ENCODE data around the gene QTRT2.

Gene QTRT2

DNA sequence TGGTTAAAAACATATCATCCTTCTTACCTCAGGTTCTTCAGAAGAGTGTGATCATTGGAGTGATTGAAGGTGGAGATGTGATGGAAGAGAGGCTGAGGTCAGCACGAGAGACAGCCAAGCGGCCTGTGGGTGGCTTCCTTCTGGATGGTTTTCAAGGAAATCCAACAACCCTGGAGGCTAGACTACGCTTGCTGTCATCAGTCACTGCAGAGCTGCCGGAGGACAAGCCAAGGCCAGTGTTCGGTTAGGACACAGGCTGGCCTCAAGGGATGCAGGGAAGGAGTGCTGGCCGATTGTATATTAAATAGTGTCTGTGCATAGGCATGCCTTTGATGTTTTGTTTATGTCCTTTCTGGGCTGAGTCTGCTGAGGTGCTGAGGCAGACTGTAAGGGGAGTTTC is 20.2 kb downstream of the QTRT2 start:
- in situ Hi-C loops (cut with MboI; ENCODE audit: low sequenced_read_pairs): no loop called here

DNA sequence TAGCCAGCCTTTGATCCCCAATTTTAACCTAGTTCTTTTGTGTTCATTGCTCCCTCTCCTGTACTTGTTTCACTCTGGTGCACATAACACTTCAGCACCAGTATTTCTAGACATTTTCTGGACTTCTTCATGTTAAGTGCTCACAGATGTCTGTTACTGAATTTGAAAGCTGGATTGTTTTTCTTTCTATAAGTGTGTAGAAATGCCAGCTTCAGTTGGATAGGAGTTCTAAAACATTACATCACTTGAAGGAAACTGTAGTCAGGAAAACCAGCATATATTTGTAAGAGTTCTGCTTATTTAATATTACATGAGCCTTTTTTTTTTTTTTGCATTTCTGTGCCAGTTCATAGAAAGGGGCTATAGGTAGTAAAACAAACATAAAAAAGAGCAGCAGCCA is 21.6 kb downstream of the QTRT2 start:
- in situ Hi-C loops (cut with MboI; ENCODE audit: low sequenced_read_pairs): no loop called here

DNA sequence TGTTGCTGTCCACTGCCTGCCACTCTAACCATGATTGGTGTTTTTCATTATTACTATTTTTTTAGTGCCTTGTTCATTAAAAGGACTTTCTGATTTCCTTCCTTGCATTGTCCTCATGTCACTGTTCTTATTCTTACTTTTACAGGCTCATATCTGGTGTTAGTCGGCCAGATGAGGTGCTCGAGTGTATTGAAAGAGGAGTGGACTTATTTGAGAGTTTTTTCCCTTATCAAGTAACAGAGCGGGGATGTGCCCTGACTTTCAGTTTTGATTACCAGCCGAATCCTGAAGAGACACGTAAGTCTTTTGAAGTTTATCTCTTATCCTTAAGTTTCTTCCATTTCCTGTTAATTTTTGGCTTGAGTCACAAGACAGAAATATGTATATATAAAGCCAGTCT is 23.2 kb downstream of the QTRT2 start:
- in situ Hi-C loops (cut with MboI; ENCODE audit: low sequenced_read_pairs): no loop called here

DNA sequence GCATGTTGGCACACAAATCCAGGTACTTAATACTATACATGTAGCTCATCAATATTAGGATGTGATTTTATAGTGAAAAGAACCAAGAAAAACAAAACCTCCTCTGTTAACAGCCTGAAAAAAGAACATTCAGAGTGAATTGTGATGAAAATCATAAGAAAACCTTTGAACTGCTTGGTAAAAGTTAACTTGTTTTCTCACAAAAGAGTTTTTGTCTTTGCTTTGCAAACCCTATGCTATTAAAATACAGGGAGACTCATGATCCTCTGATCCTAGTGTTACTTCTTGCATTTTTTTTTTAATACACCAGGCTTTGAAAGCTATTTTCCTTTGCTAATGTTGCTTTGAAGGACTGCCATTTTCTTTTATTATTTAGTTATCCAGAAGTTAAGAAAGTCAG is 23.7 kb downstream of the QTRT2 start:
- in situ Hi-C loops (cut with MboI; ENCODE audit: low sequenced_read_pairs): no loop called here

DNA sequence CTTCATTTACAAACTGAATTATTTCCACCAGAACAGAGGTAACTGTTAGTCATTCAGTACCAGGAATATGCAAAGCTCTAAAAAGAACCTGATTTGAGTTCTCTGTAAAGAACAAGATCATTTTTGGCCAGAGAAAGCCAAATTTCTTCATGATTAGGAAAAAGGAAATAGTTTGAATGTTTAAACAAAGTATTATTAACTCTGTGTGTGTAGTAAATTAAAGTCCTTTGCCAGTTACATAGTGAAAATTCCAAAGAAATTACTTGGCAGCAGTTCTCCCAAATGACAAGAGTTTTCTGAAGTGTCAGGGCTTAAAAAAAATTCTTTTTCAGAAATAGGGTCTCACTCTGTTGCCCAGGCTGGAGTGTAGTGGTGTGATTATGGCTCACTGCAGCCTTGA is 24.5 kb downstream of the QTRT2 start:
- in situ Hi-C loops (cut with MboI; ENCODE audit: low sequenced_read_pairs): no loop called here

DNA sequence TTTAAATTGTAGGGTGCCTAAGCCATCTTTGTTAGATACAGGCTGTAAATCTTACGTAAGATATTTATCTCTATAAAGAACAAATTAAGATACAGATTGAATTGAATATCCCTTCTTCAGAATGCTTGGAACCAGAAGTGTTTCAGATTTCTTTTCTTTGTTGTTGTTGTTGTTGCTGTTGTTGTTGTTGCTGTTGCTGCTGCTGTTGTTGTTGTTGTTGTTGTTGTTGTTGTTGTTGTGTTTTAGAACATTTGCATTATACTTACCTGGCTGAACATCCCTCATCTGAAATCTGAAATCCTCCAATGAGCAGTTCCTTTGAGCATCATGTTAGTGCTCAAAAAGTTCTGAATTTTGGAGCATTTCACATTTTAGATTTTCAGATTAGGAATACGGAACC is 26.6 kb downstream of the QTRT2 start:
- in situ Hi-C loops (cut with MboI; ENCODE audit: low sequenced_read_pairs): no loop called here

DNA sequence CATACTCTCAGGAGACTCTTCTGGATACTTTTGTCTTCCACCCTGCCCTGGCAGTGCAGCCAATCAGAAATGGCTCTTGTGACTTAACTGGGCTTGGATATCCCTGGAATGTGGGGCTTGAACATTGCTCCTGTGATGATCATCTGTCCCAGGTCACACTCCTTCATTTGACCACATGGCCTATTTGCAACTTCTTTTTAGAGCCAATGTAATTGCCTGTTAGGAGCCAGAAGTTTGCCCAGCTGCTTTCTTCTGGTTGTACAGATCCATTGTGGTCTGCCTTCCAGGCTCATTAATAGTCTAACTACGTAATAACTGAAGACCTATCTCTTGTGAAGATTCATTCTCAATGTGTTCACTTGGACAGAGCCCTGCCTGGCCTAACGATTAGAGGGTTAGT is 29.8 kb downstream of the QTRT2 start:
- in situ Hi-C loops (cut with MboI; ENCODE audit: low sequenced_read_pairs): no loop called here

DNA sequence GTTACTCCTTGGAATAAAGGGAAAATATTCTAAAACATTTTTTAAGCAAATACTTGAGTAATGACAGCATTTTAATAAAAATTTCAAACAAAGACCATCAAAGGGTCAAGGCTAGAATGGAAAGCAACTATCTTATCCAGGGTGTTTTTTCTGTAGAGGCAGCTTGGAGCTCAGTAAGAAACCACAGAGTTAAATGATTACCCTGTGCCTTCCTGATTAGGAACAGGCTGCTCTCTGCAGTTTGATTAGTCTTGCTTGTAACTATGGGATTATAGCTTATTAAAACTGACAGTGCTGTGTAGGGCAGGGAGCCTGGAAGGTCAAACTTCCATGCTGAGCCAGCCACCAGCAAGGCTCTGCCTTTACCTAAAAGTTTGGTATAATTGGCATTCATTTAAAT is 33.1 kb downstream of the QTRT2 start:
- in situ Hi-C loops (cut with MboI; ENCODE audit: low sequenced_read_pairs): no loop called here

DNA sequence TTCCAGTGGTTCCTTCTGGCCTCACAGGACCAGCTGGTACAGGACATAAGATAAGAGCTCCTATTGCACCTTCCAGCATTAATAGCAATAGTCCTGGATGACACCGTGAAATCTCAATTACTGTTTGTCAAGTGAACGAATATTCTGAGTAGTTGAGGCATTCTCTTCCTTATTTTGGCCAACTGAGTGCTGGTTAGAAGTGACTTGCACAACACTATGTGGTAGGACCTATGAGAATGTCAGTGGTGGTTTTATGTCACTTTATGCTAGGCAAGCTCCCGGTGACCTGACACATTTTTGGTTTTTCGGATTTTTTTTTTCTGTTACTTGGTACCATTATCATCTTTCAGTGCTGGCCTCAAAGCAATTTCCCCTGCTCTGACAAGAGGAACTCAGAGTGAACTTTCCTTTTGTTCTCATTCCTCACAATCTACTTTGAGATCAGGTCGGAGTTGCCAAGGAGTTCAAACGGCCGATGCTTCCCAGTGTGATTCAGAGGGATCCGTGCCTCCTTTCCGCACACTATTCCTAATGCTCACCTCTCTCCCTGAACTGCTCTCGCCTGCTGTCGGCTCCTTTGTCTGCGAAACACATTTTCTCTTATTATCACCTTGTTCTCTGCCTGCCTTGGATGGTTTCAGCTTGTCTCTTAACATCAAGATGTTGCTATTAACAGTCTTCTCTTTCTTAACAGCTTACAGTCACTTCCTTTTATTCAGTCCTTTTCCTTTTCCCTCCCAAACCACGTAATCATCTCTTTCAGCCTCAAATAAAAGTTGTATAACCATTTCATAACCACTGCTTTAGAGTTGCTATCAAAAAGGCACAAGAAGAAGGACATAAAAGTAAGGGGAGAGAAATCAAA is 35.8 kb downstream of the QTRT2 start:
- in situ Hi-C loops (cut with MboI; ENCODE audit: low sequenced_read_pairs): no loop called here

DNA sequence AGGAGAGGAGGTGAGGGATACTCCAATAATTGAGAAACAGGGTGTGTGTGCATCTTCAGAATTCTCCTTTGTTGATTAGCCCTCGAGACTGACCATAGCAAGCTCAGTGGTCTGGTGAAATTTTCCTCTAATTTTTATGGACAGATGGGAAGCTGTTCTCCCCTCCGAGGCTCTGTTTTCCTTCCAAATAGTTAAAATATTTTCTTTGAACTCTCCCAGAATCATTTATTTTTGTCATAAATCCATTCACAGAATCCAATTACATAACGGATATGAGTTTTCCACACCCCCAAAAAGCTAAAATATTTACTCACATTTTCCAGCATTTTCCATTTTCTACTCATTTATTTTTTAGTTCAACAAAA is 36.5 kb downstream of the QTRT2 start:
- in situ Hi-C loops (cut with MboI; ENCODE audit: low sequenced_read_pairs): no loop called here

DNA sequence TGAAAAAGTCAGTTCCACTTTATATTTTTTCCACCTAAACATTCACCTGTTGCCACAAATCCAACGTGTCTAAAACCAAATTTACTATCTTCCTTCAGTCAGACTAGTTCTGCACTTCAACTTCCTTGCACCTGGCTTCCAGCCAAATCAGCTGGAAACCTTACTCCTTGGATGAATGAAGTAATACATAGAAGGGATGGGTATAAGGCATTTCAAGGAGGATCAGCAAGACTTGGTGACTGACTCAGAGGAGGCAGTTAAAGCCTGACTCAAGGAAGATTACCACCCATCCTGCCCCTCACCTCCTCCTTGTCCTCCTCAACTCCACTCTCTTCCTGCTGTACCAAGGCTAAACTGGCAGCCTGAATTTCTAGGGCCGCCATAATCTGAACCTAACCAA is 37.1 kb downstream of the QTRT2 start:
- in situ Hi-C loops (cut with MboI; ENCODE audit: low sequenced_read_pairs): no loop called here

DNA sequence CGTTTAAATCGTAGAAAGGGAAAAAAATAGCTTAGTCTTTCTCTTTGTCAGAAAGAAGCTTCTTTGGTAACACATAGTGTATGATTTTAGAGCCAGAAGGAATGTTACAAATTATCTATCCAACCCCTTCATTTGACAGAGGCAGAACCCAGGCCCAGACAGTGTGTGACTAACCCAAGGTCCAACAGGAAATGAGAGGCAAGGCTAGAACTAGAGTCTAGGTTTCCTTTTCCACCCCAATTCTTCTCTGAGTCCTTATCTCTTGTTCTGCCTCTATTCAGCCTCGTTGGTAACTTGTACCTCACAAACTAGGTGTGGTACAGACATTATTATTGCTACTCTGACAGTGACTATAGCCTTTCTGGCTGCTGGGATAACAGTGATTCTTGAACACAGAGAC is 39.3 kb downstream of the QTRT2 start:
- in situ Hi-C loops (cut with MboI; ENCODE audit: low sequenced_read_pairs): no loop called here

DNA sequence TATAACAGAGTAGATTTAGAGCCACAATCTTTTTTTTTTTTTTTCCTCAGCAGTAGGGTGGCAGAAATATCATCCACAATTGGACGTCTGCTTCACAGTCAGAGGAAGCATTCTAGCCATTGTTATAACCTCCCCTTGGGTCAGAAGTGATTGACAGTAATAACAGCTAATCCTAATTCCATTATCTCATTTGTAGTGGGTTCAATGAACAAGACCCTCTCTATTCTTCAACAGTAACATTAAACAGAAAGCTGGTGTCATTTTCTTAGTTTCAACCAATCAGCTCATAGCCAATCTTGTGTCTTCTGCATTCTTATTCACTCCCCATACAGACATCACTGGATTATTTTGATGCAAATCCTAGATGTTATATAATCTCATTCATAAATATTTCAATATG is 44.6 kb downstream of the QTRT2 start:
- in situ Hi-C loops (cut with MboI; ENCODE audit: low sequenced_read_pairs): no loop called here

DNA sequence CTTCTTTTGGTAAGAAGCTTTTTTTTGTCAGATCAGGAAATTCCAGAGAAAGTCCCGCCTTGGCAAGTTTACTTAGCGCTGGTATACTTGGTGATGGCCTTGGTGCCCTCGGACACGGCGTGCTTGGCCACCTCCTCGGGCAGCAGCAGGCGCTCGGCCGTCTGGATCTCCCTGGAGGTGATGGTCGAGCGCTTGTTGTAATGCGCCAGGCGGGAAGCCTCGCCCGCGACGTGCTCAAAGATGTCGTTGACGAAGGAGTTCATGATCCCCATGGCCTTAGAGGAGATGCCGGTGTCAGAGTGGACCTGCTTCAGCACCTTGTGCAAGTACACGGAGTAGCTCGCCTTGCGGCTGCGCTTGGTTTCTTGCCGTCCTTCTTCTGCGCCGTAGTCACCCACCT is 46.6 kb downstream of the QTRT2 start:
- in situ Hi-C loops (cut with MboI; ENCODE audit: low sequenced_read_pairs): no loop called here

DNA sequence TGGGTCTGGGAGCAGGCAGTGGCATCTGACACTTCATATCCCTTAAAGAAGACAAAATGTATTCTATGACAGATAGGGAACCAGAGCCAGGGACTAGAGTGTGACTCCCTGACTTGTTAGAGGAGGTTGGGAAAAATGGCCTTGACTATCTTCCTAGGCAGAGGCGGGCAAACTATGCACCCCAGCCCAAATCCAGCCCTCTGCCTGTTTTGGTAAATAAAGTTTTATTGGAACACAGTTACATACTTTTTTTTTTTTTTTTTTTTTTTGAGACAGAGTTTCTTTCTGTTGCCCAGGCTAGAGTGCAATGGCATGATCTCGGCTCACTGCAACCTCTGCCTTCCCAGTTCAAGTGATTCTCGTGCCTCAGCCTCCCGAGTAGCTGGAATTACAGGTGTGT is 47.3 kb downstream of the QTRT2 start:
- in situ Hi-C loops (cut with MboI; ENCODE audit: low sequenced_read_pairs): no loop called here

DNA sequence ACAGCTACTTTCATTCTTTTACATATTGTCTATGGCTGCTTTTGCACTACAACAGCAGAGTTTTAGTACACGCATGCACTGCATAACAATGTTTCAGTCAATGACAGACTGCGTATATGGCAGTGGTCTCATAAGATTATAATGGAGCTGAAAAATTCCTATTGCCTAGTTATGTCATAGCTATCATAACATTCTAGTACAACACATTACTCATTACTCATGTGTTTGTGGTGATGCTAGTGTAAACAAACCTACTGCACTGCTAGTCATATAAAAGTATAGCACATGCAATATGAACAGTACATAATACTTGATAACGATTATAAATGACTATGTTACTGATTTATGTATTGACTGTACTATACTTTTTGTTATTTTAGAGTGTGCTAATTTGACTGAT is 47.9 kb downstream of the QTRT2 start:
- in situ Hi-C loops (cut with MboI; ENCODE audit: low sequenced_read_pairs): no loop called here

DNA sequence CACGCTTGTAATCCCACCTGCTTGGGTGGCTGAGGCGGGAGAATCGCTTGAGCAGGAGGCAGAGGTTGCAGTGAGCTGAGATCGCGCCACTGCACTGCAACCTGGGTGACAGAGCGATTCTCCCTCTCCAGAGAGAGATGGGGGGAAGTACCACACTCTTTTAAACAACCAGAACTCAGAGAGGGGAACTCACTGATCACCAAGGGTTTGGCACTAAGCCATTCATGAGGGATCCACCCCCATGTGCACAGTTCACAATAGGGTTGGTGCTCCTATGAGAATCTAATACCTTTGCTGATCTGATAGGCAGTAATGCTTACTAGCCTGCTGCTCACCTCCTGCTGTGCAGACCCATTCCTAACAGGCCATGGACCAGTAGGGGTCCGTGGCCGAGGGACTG is 51.6 kb downstream of the QTRT2 start:
- in situ Hi-C loops (cut with MboI; ENCODE audit: low sequenced_read_pairs): no loop called here

DNA sequence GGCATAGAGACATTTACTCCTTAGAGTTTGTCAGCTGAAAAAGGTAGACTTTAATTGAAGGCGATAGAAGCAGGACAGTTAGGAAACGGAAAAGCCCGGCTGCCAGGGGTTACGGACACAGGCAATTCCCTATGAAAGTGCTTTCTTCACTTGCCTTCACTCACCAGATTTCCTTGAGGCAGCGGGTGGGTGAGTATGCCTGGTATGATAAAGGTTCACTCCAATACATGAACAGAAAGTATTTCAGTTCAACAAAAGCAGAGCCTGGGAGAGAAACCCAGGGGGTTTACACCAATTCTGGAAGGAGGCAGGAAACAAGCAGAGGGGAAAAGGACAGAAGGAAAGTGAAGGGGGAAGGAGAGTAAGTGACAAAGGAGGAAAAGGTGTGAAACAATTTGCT is 53.9 kb downstream of the QTRT2 start:
- in situ Hi-C loops (cut with MboI; ENCODE audit: low sequenced_read_pairs): no loop called here

DNA sequence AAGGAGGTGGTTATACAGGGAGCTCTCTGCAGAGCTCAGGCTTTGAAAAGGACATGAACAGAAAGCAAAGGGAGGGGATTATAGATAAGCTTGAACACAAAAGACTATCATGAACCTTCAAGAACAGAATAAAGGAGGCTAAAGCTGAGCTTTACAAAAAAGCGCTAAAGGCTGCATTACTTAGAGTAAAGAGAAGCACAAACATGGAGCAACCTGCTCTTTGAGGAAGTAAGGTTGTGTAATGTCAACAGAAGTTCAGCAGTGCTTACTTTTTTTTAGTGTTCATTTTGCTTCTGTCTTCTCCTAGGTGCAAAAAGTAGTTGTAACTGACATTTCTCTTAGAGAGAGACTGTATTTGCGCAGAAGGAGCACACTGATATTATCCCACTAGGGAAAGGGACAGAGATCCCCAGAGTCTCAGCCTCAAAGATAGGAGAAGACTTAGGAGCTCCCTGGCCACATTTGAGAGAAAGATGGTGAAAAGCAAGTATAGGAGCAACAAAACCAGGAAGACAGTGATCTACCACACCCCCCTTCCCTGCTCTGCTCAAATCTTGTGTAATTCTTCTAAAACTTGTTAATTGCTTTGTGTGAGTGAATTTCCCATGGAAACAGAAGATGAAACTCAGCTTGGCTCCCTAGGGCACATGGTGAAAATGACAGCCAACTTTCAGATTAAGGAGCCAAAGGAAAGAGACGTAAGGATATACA is 54.7 kb downstream of the QTRT2 start:
- in situ Hi-C loops (cut with MboI; ENCODE audit: low sequenced_read_pairs): no loop called here

DNA sequence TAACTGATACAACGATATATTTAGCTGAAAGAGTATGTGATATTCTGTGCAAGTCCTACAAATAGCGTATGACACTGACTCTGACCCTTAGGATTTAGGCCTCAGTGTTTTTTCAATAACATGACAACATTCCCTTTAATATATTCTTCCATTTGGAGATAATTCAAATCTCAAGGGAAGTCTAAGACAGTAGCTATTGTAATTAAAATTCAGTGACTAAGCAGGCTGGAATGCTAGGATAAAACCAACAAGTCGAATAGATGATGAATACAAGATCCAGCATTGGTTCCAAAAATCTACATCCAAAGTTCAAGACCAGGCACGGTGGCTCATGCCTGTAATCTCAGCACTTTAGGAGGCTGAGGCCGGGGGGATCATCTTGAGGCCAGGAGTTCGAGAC is 56.2 kb downstream of the QTRT2 start:
- in situ Hi-C loops (cut with MboI; ENCODE audit: low sequenced_read_pairs): no loop called here

DNA sequence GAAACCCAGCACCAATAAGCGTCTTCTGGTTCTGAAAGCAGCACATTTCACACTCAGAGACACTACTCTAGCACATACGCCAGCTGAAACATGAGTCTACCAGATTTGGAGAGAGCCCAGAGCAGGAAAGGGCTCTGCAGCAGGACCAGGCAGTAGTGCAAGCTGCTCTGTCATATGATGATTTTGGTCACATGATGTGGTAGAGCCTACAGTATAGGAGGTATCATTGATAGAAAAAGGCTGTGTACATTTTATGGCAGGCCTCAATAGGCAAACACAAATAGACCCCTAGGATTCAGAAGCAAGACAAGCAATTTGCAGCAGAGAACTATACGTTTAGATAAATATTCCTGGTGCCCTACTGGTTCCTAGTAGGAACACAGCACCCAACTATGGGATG is 58.2 kb downstream of the QTRT2 start:
- in situ Hi-C loops (cut with MboI; ENCODE audit: low sequenced_read_pairs): no loop called here

DNA sequence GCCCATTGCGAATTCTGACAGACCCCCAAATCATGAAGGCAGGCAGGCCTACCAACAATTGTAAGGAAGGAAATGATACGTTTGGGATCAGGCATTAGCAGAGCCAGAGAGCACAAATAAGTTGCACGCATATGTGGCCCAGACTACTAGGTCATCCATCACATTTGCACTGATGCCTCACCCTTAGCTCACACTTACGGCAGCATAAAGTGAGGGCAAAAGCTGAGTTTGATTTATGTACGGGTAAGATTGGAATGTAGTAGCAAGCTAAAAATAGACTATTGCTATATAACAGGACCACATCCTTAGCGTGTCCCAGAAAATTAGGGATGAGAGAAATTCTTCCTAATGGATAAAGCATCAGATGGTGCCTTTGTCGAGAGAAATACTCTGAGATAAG is 58.6 kb downstream of the QTRT2 start:
- in situ Hi-C loops (cut with MboI; ENCODE audit: low sequenced_read_pairs): no loop called here

DNA sequence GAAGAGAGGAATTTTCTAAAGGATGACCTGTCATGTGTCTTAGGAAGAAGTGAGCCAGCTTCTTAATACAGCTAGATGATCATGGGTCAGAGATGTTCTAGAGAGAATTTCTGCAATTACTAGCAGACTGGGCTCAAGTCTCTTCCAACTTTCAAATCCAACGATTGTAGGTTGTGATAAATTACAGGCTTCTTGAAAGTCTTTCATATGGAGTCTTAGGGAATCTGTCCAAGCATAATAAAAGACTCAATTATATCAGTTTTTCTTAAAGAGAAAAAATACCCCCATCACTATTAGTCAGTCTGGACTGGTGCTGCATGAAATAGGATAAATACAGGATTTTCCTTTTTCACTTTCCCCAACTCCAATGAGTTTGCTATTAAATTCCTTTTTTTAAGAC is 63.2 kb downstream of the QTRT2 start:
- in situ Hi-C loops (cut with MboI; ENCODE audit: low sequenced_read_pairs): no loop called here
